HCT116 (cell line): Measurements from ENCODE around the gene CRMP1. TPM values are rescaled to one million over a fixed set of nuclear protein-coding genes. Genes with fewer than 3 reads are reported as not detected.

Experiments used
- ATAC-seq: fragments of 200-7000 bp; cut with Tn5 transposase; 2 replicates; pipeline ENCODE4 v1.9.1; 2020; ENCODE audit warnings: mild to moderate bottlenecking, moderate library complexity
- BruUV-seq: library from RNA; stranded (reverse); fragments of 400-500 nt; replicated peaks from 2 replicates; lab custom pipeline; 2021; lab: Mats Ljungman, UMichigan
- CTCF ChIA-PET: fragments of 300-600 bp; sonication (Branson Sonifier 250); formaldehyde crosslinking; loops from one replicate; lab custom pipeline; 2021; ENCODE audit warnings: antibody characterized with exemption; lab: Charles Lee
- POLR2A ChIA-PET: fragments of 300-600, 350-600 bp; sonication (Branson Sonifier 250); formaldehyde crosslinking; loops from one replicate; lab custom pipeline; 2021; ENCODE audit warnings: antibody characterized with exemption; lab: Charles Lee
- RAD21 ChIA-PET, 2 experiments: fragments of 300-600 bp; sonication (Branson Sonifier 250); formaldehyde crosslinking; loops; one replicate each; lab custom pipeline; 2023; ENCODE audit warnings: low total read pairs in 2 of 2; ENCODE audit not compliant: uncharacterized antibody in 2 of 2, unreplicated experiment in 2 of 2, low non-redundant PET in 1 of 2; lab: Charles Lee
- DNase-seq: peaks from one replicate; pipeline ENCODE4 v3.0.0-alpha.2; 2010; ENCODE audit warnings: low read depth, low spot score
- H2AFZ ChIP-seq: fragments of 200-600 bp; shearing (Covaris generic), sonication (generic); 2 replicates; pipeline ENCODE4 v1.6.1; 2017; ENCODE audit warnings: low read depth, mixed run types, mixed read lengths, antibody characterized with exemption, low read length; ENCODE audit not compliant: poor library complexity, severe bottlenecking
- H3K27ac ChIP-seq: 2 replicates; pipeline ENCODE4 v1.5.1; 2012; ENCODE audit warnings: low read depth, low read length
- H3K27me3 ChIP-seq: fragments of 200-600 bp; sonication (generic); 2 replicates; pipeline ENCODE4 v1.6.1; 2016; ENCODE audit warnings: mixed run types, low read length, mixed read lengths; ENCODE audit not compliant: insufficient read depth
- H3K36me3 ChIP-seq, 2 experiments: fragments of 200-500 bp in 1 of 2; fragments of 200-600 bp in 1 of 2; sonication (Bioruptor generic) in 1 of 2; sonication (generic) in 1 of 2; 2 replicates each; pipeline versions ENCODE4 v1.5.1 to v1.6.1; 2014 to 2016; ENCODE audit warnings: low read length in 2 of 2, inconsistent platforms in 1 of 2, mixed read lengths in 1 of 2, mixed run types in 1 of 2; ENCODE audit not compliant: insufficient read depth in 2 of 2, control insufficient read depth in 1 of 2
- H3K4me1 ChIP-seq, 2 experiments: fragments of 200-600 bp in 1 of 2; sonication (generic) in 1 of 2; 2 replicates each; pipeline versions ENCODE4 v1.5.1 to v1.6.1; 2012 to 2017; ENCODE audit warnings: low read length in 2 of 2, inconsistent platforms in 1 of 2, mild to moderate bottlenecking in 1 of 2, mixed read lengths in 1 of 2, mixed run types in 1 of 2, moderate library complexity in 1 of 2; ENCODE audit not compliant: insufficient read depth in 2 of 2, control insufficient read depth in 1 of 2
- H3K4me2 ChIP-seq: fragments of 200-600 bp; sonication (generic); 2 replicates; pipeline ENCODE4 v1.6.1; 2017; ENCODE audit warnings: mixed run types, low read length, mixed read lengths
- H3K4me3 ChIP-seq, 2 experiments: fragments of 200-600 bp in 1 of 2; sonication (generic) in 1 of 2; replicated peaks in 1 of 2; 2 replicates each; pipeline ENCODE4 v1.5.1; 2011 to 2016; ENCODE audit warnings: low read length in 2 of 2, control low read depth in 1 of 2, low read depth in 1 of 2, mild to moderate bottlenecking in 1 of 2, mixed read lengths in 1 of 2, mixed run types in 1 of 2
- H3K79me2 ChIP-seq: fragments of 200-600 bp; sonication (generic); 2 replicates; pipeline ENCODE4 v1.6.1; 2017; ENCODE audit warnings: mild to moderate bottlenecking, mixed run types, low read length, moderate library complexity, mixed read lengths; ENCODE audit not compliant: insufficient read depth
- H3K9ac ChIP-seq: fragments of 200-600 bp; sonication (generic); 2 replicates; pipeline ENCODE4 v1.6.1; 2016; ENCODE audit warnings: low read length, mixed read lengths
- H3K9me2 ChIP-seq: fragments of 200-600 bp; sonication (generic), shearing (Covaris generic); 2 replicates; pipeline ENCODE4 v1.6.1; 2017; ENCODE audit warnings: mixed run types, mild to moderate bottlenecking, moderate library complexity; ENCODE audit not compliant: insufficient read depth
- H3K9me3 ChIP-seq, 2 experiments: fragments of 200-500 bp in 1 of 2; fragments of 200-600 bp in 1 of 2; sonication (Bioruptor generic) in 1 of 2; sonication (generic) in 1 of 2; 2 replicates each; pipeline ENCODE4 v1.6.1; 2014 to 2017; ENCODE audit warnings: low read length in 2 of 2, mixed read lengths in 2 of 2, inconsistent platforms in 1 of 2, low read depth in 1 of 2, mild to moderate bottlenecking in 1 of 2, mixed run types in 1 of 2, moderate library complexity in 1 of 2; ENCODE audit not compliant: control insufficient read depth in 1 of 2, insufficient read depth in 1 of 2
- H4K20me1 ChIP-seq: fragments of 200-600 bp; sonication (generic), shearing (Covaris generic); 2 replicates; pipeline ENCODE4 v1.6.1; 2017; ENCODE audit warnings: mixed run types, mild to moderate bottlenecking, moderate library complexity; ENCODE audit not compliant: insufficient read depth
- EZH2phosphoT487 ChIP-seq: fragments of 200-600 bp; IDR thresholded peaks from 2 replicates; pipeline ENCODE4 v1.6.1; 2018; ENCODE audit warnings: antibody characterized with exemption, borderline replicate concordance
- FOSL1 ChIP-seq: IDR thresholded peaks from 2 replicates; pipeline ENCODE4 v1.6.1; 2012; ENCODE audit warnings: low read depth
- POLR2AphosphoS5 ChIP-seq: IDR thresholded peaks from 2 replicates; pipeline ENCODE4 v1.6.1; 2011; ENCODE audit warnings: mild to moderate bottlenecking, low read depth, low read length, moderate library complexity
- RAD21 ChIP-seq: IDR thresholded peaks from 2 replicates; pipeline ENCODE4 v1.6.1; 2012; ENCODE audit warnings: low read depth, mild to moderate bottlenecking
- SIN3A ChIP-seq: IDR thresholded peaks from 2 replicates; pipeline ENCODE4 v1.6.1; 2012; ENCODE audit warnings: low read depth
- SRF ChIP-seq: IDR thresholded peaks from 2 replicates; pipeline ENCODE4 v1.6.1; 2012; ENCODE audit warnings: low read depth
- TCF7L2 ChIP-seq: IDR thresholded peaks from 2 replicates; pipeline ENCODE4 v1.7.0; 2011; ENCODE audit warnings: borderline replicate concordance, inconsistent platforms; ENCODE audit not compliant: insufficient read depth, insufficient read length; ENCODE audit errors: extremely low read depth
- YY1 ChIP-seq: IDR thresholded peaks from 2 replicates; pipeline ENCODE4 v1.6.1; 2011; ENCODE audit warnings: low read length, low read depth, moderate library complexity, mild to moderate bottlenecking; ENCODE audit not compliant: insufficient replicate concordance; ENCODE audit errors: extremely low read depth
- ZFX ChIP-seq: fragments of 450-650 bp; IDR thresholded peaks from 2 replicates; pipeline ENCODE4 v1.6.1; 2017
- ZNF274 ChIP-seq: fragments of 200-500 bp; sonication (Bioruptor generic); IDR thresholded peaks from 2 replicates; pipeline ENCODE4 v1.6.1; 2014; ENCODE audit warnings: mild to moderate bottlenecking, low read depth, low read length, inconsistent platforms
- intact Hi-C: fragments of 100-400 bp; cut with micrococcal nuclease; formaldehyde crosslinking; loops from 2 replicates; pipeline ENCODE4 v1.10.0; 2022
- total RNA-seq: library from RNA; stranded (reverse); gene quantifications from one replicate; pipeline ENCODE4 v1.2.1, GENCODE V29; 2021; ENCODE audit not compliant: unreplicated experiment
- TF ChIP-seq, protein P1 (sequence below): IDR thresholded peaks from 2 replicates; pipeline ENCODE4 v1.6.1; 2012; ENCODE audit warnings: low read depth
- TF ChIP-seq, protein P2 (sequence below), 3 experiments: fragments of 200-600 bp in 1 of 3; sonication (generic) in 1 of 3; IDR thresholded peaks in 2 of 3; conservative IDR thresholded peaks in 1 of 3; 2 replicates each; pipeline ENCODE4 v1.5.1; 2012 to 2017; ENCODE audit warnings: low read depth in 2 of 3, low read length in 2 of 3, antibody characterized with exemption in 1 of 3, borderline replicate concordance in 1 of 3, control low read depth in 1 of 3, mild to moderate bottlenecking in 1 of 3, mixed read lengths in 1 of 3, mixed run types in 1 of 3, moderate library complexity in 1 of 3; ENCODE audit not compliant: insufficient read depth in 1 of 3
- TF ChIP-seq, protein P3 (sequence below): IDR thresholded peaks from 2 replicates; pipeline ENCODE4 v1.6.1; 2012
- TF ChIP-seq, protein P4 (sequence below): IDR thresholded peaks from 2 replicates; pipeline ENCODE4 v1.6.1; 2012

CRMP1 gene
- total RNA-seq, 1 experiment from 2014 or later: not detected

DNA sequence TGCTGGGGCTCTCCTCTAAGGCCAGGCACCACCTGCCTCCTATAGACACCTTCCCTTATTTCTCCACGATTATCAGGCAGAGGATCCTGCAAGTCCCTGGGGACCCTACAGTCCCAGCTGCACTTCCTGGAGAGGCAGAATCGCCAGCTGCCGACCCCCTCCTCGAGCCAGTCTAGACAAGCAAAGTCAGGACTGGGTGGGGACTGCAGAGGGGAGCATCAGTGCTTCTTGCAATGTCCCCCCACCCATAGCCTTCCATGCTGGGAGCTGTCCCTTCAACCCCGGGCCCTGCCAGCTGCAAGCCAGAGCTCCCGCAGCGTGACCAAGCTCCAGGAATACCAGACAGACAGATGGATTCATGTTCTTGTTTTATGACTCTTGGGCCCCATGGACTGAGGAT lies 1.4 kb upstream of the CRMP1 start:
- no peak overlapping the region for H3K4me2 ChIP-seq
- ATAC-seq (no peak), DNase-seq (no peak)
- H4K20me1 ChIP-seq: no peaks in the 10 kb centered on the region
- no peaks in the 10 kb centered on the region for H3K9me2 ChIP-seq
- TF ChIP-seq SRF (no peak), POLR2AphosphoS5 (no peak), SIN3A (no peak), YY1 (no peak), EZH2phosphoT487 (no peak), ZFX (no peak), TCF7L2 (no peak), RAD21 (no peak), ZNF274 (no peak), FOSL1 (no peak)
- TF ChIP-seq, protein P1, sequence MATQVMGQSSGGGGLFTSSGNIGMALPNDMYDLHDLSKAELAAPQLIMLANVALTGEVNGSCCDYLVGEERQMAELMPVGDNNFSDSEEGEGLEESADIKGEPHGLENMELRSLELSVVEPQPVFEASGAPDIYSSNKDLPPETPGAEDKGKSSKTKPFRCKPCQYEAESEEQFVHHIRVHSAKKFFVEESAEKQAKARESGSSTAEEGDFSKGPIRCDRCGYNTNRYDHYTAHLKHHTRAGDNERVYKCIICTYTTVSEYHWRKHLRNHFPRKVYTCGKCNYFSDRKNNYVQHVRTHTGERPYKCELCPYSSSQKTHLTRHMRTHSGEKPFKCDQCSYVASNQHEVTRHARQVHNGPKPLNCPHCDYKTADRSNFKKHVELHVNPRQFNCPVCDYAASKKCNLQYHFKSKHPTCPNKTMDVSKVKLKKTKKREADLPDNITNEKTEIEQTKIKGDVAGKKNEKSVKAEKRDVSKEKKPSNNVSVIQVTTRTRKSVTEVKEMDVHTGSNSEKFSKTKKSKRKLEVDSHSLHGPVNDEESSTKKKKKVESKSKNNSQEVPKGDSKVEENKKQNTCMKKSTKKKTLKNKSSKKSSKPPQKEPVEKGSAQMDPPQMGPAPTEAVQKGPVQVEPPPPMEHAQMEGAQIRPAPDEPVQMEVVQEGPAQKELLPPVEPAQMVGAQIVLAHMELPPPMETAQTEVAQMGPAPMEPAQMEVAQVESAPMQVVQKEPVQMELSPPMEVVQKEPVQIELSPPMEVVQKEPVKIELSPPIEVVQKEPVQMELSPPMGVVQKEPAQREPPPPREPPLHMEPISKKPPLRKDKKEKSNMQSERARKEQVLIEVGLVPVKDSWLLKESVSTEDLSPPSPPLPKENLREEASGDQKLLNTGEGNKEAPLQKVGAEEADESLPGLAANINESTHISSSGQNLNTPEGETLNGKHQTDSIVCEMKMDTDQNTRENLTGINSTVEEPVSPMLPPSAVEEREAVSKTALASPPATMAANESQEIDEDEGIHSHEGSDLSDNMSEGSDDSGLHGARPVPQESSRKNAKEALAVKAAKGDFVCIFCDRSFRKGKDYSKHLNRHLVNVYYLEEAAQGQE: no peak
- TF ChIP-seq, protein P2, sequence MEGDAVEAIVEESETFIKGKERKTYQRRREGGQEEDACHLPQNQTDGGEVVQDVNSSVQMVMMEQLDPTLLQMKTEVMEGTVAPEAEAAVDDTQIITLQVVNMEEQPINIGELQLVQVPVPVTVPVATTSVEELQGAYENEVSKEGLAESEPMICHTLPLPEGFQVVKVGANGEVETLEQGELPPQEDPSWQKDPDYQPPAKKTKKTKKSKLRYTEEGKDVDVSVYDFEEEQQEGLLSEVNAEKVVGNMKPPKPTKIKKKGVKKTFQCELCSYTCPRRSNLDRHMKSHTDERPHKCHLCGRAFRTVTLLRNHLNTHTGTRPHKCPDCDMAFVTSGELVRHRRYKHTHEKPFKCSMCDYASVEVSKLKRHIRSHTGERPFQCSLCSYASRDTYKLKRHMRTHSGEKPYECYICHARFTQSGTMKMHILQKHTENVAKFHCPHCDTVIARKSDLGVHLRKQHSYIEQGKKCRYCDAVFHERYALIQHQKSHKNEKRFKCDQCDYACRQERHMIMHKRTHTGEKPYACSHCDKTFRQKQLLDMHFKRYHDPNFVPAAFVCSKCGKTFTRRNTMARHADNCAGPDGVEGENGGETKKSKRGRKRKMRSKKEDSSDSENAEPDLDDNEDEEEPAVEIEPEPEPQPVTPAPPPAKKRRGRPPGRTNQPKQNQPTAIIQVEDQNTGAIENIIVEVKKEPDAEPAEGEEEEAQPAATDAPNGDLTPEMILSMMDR (IDR thresholded peaks at IDR 0.05 in 2 of 3, conservative IDR thresholded peaks at IDR 0.05 in 1 of 3; ENCODE audit: borderline replicate concordance in 1 of 3, insufficient read depth in 1 of 3, low read depth in 2 of 3, low read length in 2 of 3): no peak
- TF ChIP-seq, protein P3, sequence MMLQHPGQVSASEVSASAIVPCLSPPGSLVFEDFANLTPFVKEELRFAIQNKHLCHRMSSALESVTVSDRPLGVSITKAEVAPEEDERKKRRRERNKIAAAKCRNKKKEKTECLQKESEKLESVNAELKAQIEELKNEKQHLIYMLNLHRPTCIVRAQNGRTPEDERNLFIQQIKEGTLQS: no peak
- TF ChIP-seq, protein P4, sequence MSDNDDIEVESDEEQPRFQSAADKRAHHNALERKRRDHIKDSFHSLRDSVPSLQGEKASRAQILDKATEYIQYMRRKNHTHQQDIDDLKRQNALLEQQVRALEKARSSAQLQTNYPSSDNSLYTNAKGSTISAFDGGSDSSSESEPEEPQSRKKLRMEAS: no peak
- no peak overlapping the region for H3K9ac ChIP-seq
- H3K9me3 ChIP-seq: no peaks in the 10 kb centered on the region
- H3K27me3 ChIP-seq: peaks cover 46% of the 10 kb centered on the region
- POLR2A ChIA-PET: no interaction called here
- no peak overlapping the region for H2AFZ ChIP-seq
- no peaks in the 10 kb centered on the region for H3K36me3 ChIP-seq
- H3K27ac ChIP-seq: no peak overlapping the region
- intact Hi-C loops: no loop called here
- H3K4me3 ChIP-seq: no peak overlapping the region
- RAD21 ChIA-PET: no interaction called here
- CTCF ChIA-PET: no interaction called here
- no TSS peak for BruUV-seq
- no peaks in the 10 kb centered on the region for H3K79me2 ChIP-seq
- H3K4me1 ChIP-seq: no peaks in the 10 kb centered on the region
